ENCODE data around the gene NSF.
"Not testable (repeated sequence)": the region's sequence is repeated elsewhere in the genome, so short reads cannot be mapped to it uniquely, and the experiment has no call there.

NSF gene

DNA sequence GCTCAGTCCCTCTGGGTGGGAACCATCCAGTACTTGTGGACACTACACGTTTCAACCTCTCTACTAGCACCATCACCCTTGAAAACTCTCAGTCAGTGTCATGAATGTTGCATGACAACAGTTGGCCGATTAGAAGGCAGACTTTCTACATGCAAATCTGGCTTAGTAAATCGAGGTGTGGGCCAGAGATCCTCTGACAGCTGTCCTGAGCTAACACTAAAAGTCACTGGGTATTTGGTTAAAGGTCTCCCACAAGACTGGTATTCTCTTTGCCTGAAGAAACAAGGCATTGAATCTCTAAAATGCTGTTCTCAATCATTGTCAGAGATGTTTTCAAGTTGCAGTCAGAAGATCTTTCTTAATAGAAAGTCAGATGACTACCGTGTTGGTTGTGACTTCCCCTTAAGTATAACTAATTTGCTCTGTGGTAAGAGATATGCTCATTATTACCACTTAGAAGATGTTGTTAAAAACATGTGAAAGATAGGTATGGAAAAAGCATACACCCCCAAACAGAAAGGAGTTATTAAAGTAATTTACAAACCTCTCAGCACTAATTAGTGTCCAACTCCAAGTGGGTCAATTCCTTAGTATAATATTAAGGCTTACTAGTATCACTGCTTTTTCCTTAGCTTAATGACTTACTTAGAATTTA, 165.7 kb downstream of the NSF start:
- DNase-seq (ENCODE audit: low read depth in 2 of 2): no peak

DNA sequence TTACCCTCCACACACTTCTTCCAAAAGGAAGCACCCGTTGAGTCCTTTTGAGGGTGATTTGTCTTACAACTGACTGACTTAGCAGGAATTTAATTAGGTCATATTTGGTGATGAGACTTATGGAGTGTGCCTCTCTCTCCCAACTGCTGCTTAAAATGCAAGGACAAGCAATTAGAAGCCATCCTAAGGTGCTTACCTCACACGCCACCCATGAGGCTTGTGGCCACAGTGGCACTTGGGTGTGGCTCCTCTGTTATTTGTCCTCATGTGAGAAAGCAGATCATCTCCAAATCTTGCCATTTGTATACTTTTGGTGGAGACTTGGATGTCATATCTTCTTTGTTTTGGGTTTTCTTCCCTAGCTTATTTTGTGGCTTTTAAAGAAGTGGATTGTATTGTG, 166.4 kb downstream of the NSF start:
- no peak for DNase-seq (ENCODE audit: low read depth in 2 of 2)

DNA sequence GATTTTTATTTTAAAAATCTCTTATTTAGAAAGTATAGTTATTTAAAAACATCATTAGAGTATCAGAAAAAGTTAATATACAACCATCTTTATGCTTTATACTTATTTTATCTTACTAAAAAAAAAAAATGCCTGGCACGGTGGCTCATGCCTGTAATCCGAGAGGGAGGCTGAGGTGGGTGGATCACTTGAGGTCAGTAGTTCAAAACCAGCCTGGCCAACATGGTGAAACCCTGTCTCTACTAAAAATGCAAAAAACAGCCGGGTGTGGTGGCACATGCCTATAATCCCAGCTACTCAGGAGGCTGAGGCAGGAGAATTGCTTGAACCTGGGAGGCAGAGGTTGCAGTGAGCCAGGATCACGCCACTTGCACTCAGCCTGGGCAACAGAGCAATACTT, 167.1 kb downstream of the NSF start:
- not testable (repeated sequence) for DNase-seq (ENCODE audit: low read depth in 2 of 2)

DNA sequence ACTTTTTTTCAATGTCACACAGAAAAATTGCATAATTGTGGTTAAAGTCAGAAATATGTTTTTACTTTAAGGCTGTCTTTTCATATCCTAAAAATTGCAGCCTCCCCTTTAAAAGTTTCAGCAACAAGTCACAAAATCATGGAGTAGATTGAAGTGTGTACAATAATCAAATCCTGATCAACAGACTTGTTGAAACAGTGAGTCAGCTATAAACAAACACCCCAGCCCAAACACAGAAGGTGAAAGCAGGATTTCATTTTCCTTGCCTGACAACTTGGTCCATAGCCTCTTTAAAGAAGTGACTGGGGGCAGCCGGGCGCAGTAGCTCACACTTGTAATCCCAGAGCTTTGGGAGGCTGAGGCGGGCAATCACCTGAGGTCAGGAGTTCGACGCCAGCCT, 168.1 kb downstream of the NSF start:
- no peak for DNase-seq (ENCODE audit: low read depth in 2 of 2)

DNA sequence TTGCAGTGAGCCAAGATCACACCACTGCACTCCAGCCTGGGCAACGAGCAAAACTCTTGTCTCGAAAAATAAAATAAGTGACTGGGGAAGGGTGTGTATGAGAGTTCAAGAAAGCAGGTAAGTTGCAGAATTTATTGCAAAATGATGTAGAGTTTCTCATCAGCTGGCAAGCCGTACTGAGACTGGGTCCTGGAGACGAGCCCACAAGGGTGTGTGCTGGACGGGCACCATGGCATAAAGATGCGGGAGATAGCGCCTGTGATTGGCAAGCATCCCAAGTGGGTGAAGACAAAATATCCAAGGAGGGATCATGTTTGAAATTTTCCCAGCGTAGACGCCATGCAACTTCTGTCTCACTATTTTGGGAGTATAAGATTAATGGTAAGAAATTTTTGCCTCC, 168.7 kb downstream of the NSF start:
- DNase-seq (ENCODE audit: low read depth in 2 of 2): no peak

DNA sequence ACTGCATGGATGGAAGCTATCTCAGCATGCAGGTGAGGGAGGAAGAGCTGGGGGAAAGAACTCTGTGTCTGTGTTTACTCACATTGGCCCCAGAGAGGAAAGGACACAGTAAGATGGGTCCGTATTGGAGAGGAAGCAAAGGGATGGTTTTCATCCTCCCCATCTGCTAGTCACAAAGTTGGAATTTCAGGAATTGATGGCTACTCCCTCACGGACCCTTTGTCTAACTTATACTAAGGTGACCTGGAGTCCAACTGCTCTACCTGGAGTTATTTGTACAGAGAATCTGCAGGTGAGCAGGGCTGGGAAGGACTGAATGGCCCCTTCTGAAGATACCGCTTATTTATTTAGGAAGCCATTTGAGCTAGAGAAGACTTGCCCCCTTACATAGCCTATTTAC, 172.9 kb downstream of the NSF start:
- DNase-seq (ENCODE audit: low read depth in 2 of 2): no peak

DNA sequence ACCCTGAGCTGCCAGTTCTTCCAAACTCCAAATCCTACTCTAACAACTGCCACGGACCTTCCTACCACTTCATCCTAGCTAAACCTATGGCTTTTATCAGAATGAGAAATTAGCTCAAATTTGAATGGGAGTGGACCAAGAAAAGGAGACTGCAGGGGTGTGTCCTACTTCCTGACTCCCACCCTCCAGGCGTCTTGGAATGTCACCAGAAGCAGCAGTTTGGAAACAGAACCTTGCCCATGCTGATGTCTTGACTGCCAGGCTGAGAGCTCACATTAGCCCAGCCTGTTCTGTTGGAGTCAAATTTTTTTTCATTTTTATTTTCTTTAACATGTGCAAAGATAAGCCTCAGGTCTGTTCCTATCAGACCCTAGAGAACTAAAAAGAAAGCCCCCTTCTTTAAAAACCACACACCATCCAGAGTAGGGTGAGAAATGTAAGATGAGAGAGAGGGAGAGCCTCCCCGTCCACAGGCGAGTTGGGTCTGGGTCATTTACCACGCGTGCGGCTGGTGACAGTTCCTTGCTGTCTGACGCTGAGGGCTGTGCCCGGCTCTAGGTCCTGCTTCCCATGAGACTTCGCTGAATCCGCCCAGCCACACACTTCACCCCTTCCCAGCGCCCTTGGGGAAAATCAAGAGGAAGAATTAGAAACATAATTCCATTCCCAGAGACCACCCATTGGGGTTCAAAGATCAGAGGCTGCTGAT, 173.7 kb downstream of the NSF start:
- DNase-seq (ENCODE audit: low read depth in 2 of 2): no peak

DNA sequence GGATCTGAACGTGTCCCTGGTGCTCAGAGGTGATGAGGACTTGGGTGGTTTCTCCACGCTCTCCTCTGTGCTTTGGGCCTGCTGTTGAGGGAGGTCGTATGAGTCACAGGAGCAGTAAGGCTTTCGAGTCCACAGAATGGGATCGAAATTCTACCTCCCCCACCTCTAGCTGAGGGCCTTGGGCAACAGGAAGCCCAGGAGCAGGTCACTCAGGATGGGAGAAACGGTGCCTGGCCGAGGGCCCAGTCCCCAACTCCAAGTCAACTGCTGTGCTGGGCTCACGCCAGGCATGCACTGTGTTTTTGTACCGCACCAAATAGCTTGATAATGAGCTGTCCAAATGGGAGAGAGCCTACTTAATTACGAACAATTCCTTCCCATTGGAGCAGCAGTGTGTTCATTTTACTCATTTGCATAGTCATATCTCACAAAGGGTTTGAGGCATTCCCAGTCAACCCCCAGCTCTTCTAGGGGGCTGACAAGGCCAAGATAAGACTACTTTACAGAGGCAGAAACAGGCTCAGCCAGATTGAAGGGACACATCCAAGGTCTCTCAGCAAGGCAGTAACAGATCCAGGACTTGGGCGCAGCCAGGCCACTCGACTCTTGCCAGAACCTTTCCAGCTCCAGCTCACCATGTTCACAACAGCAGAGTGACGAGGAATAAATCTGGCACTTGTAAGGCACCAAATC, 174.4 kb downstream of the NSF start:
- no peak for DNase-seq (ENCODE audit: low read depth in 2 of 2)

DNA sequence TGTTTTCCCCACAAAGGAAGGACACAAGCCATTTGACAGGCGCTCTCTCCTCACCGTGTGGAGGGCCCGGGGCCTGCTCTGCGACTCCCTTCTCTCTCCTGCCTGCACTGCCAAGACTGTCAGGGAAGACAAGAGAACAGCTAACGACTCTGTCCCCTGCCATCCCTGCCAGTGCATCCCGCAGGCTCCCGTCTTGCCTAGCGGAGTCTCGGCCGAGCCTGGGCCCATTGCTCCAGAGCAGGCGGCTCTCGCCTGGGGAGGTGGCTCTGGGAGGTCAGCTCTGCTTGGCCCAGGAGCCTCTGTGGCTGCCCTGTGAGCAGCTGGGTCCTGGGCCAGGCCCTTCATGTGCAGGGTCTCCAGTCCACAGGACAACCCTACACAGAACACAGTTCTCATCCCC, 175.0 kb downstream of the NSF start:
- DNase-seq (ENCODE audit: low read depth in 2 of 2): no peak

DNA sequence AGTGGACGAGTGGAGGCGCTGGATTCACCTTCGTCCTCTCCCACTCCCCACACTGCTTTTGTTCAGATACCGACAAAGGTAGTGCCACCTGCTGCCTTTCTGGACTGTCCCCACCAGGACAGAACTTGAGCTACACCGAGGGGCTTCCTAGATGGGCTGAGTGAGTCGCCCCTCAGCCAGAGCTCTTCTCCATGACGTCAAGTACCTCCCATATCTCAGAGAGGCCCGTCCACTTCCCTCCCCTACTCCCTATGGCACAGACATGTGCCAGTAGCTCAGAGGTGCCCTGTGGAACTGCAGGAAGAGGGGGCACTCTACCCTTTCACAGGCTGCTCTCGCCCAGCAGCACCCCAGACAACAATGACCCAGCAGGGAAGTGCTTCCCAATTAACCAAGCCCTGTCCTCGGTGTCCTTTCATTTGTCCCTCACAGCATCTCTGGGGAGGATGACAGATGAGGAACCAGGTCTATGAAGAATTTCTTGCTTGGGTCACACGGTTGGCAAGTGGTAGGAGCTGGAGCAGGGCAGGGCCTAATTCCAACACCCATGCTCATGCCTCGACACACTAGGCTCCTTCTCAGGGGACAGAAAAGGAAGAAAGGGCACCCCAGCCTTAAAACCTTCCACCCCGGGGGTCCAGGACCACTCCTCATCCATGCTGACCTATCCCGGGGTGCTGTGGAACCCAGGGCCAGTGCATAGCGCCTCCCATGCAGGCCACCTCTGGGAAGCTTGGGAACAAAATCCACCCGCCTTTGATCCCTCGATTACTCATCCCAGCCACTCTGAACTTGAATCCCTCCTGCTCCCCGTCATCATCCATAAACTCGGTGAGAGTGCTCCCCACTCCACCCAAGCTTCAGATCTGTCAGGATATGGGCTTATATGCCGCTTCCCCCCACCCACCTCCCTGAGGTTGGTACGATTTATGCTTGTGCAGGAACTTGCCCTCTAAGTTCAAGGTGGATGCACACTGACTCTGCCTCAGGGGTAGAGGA, 176.3 kb downstream of the NSF start:
- DNase-seq (ENCODE audit: low read depth in 2 of 2): no peak

DNA sequence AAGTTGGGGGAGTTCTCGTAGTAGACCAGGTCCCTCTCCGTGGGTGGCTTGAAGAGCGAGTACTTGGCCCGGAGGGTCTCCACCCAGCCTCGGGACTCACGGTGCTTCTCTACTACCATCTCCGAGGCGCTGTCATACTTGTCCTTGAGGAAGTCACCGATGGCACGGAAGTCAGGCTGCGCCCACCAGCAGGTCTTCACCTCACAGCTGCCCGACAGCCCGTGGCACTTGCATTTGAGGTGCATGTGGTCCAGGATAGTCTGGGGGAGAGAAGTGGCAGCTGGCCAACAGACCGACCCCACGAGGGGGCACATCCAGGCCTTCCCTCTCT, 178.0 kb downstream of the NSF start:
- no peak for DNase-seq (ENCODE audit: low read depth in 2 of 2)

DNA sequence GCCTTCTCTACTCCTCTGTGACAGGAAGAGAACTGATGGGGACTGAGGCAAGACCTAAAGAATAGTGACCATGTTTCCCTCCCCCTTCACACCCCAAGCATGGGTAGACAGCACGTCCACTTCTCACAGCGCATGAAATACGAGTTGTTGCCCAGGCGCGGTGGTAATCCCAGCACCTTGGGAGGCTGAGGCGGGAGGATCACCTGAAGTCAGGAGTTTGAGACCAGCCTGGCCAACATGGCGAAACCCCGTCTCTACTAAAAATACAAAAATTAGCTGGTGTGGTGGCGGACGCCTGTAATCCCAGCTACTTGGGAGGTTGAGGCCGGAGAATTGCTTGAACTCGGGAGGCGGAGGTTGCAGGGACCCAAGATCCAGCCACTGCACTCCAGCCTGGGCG, 178.4 kb downstream of the NSF start:
- DNase-seq (ENCODE audit: low read depth in 2 of 2): not testable (repeated sequence)

DNA sequence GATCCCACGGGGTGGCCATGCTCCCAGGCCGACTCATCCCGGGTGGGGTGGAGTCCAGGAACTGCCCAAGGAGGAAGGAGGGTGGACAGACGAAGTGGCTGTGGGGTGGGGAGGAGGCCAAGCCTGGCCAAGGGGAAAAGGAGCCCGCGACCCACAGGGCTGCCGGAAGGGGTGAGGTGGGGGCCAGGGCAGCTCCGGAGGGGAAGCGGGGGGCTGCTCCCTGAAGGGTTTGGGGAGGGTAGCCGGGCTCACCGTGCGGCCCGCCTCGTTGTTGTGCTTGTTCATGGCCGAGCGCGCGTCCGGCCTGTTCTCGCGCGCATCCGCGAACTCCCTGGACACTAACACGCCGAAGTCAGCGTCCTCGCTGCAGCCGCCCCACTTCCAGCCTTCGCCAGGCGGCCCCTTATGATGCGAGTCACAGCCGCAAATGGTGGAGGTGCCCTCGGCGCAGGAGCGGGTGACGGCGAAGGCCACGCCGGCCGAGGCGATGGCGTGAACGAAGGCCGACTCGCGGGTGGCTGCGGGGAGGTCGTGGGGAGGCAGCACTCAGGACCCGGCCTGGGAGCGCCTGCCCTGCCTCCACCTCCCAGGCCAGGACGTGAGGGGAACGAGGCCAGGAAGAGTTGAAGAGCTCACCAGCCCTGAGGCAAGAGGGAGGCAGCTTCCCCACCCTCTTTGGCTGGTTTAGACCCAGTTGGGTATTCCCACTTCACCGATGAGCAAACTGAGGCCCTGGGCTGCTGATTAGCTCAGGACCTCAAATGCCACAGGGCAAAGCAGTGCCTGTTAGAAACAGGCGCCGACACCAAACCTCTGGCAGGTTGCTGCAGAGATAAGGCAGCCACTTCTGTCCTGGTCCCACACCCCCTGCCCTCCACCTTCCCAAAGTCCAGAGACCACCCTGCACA, 179.3 kb downstream of the NSF start:
- DNase-seq (ENCODE audit: low read depth in 2 of 2): no peak

DNA sequence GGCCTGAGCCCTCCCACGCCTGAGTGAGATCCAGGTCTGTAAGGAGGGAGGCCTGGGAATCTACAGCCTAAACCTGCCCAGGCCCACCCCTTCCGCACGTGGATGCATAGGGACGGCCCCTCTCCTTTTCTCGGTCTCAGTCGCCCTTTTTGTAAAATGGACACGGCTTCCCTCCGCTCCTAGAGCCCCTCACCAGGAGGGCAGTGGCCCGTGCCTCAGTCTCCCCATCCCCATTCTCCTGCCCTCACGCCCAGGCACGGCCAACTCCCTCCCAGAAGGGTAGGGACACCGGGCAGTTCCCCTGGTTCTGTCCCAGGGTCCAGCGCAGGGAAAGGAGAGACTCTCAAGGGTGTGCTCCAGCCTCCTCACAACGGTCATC, 180.0 kb downstream of the NSF start:
- no peak for DNase-seq (ENCODE audit: low read depth in 2 of 2)

DNA sequence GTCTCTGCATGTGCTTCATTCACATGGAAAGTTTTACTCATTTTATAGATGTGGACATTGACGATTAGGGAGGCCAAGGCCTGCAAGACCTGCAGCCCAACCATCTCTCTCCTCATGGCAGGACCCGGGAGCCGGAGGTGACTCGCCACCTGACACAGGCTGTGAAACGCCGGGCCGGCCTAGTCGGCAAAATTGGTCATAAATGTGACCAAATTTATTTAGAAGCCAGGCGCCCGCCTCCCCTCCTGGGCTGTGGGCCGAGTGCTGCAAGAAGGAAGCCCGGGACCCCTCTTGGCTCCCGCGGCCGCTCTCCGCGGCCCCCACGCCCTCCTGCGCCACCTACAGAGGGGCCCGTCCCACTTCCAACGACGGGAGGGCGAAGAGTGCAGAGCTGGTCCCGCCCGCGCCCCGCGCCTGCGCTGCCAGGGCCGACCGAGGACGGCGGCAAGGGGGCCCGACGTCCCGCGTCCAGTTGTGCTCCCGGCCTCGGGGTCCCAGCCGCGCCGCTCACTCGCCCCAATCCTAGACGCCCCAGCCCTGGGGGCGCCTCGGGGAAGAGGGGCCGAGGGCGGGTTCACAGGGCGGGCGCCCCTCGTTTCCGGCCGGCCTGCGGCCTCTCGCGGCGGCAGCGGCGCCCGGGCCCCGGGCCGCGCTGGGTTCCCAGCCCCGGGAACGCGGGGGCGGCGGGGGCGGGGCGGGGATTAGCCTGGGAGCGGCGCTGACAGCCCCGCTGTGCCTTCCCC, 180.5 kb downstream of the NSF start:
- DNase-seq (ENCODE audit: low read depth in 2 of 2): no peak

DNA sequence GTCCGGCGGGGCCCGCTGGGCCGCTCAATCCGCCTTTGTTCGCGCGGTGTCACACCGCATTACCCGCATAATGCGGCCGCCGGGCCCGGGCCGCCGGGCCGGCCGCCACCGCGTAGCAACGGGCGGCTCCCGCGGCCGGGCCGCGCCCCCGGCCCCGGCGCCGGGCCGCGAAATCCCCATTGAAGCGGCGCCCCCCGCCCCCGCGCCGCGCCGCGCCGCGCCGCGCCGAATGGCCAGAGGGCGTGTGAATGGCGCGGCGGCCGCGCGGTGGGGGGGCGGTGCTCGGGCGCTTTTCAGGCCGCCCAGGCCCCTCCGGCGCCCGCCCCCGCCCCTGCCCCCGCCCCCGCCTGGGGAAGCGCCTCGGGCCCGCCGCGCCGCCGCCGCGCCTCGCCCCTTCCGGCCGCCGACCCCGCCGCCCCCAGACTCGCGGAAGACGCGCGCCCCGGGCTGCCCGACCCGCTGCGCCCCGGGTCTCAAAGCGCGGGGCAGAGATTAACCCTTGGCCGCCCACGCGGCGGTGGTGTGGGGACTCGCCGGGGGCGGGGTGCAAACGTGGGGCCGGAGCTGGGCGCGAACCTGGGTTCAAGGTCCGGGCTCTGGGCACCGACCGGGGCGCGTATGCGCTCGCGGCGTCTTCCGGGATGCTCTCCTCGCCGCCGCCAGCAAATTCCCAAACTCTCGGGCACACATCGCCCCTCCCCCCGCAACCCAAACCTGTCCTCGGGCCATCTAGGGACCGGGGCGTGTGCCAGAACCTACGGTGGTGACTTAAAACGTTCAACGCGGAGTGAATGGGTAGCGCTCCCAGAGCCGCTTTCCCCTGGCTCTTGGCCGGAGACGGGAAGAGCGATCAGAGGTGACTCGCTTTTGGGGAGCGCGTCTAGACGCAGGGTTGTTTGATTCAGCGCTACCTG, 181.3 kb downstream of the NSF start:
- no peak for DNase-seq (ENCODE audit: low read depth in 2 of 2)

DNA sequence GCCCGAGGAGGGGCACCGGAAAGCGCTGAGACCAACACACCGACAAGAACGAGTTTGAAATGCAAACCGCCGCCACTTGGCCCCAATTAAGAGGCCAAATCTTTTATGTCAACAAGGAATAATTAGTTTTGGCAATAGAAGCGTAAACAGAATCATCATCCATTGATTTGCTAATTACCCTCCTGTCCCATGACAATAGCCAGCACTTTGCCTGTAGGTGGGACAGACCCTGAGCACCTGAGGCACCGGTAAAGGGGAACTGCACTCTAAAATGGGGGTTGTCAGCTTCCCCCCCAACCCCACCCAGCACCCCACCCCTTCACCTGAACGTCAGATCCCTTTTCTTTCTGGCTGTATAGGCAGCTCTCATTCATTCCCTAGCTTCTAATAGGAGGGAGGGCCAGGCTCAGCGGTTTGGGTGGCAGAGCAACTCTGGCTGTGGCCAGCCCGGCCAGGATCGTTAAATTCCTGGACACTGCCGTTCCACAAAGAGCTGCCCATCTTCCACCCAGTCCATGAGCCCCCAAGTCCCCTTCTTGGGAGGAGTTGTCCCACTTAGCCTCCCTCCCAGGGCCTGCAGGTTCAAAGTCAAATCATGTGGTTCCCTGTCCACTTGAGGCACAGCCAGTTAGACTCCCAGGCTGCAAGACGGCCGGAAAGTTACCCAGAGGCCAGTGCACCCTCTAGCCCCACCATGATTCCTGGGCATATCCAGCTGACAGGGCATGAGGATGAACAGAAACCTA, 182.2 kb downstream of the NSF start:
- DNase-seq (ENCODE audit: low read depth in 2 of 2): no peak

DNA sequence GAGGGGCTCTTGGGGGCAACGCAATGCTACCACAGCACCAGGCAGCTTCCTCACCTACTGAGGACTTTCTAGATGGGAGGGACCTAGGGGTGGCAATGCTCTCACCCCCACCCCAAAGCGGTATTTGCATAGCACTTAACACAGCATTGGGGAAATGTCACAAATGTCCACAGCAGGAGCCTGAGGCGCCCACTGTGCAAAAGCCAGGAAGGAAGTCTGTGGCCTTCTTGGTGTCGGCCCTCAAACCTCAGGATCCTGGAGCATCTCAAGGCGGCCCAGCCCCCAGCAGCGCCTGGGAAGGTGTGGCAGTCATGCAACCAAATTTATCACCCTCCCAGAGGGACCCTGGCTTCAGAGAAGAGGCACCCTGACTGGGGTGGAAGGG, 182.7 kb downstream of the NSF start:
- DNase-seq (ENCODE audit: low read depth in 2 of 2): no peak

DNA sequence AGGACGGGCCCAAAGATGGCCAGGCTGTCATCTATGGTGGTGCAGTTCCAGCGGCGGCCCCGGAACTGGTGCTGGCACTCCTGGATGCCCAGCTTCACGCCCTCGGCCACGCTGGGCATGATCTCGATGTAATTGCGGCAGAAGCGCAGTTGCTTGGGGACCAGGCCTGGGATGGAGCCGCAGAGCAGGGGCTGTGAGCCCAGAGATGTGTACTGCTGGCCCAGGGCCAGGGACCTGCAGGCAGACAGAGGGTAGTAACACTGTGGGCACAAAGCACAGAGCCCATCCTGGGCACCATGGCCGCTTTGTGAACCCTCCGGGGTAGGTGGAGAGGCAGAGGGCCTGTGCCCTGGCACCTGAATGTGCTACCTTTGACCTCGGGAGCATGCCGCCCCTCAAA, 183.2 kb downstream of the NSF start:
- DNase-seq (ENCODE audit: low read depth in 2 of 2): no peak
